Measurements from ENCODE around the gene MAST4. TPM values are rescaled to one million over a fixed set of nuclear protein-coding genes. Genes with fewer than 3 reads are reported as not detected.

The MAST4 gene
- total RNA-seq, 1 experiment from 2014 or later = 6.8 TPM

DNA sequence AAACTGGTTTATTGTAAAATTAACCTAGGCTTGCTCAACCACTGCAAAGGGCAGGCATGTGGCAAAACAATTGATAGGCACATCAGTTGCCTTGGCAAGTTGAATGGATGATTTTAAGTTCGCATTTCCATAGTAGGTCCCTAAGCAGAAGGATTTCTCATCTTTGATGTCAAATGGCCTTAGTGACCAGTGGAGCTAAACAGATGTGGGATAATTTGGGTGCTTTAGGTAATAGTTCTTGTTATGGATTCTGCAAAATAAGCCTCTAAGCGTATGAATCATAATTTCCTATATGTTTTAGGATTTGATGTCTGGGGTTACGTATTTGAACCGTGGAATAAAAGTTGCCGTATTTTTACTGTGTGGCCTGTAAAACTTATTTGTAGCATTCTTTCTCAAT lies 418.0 kb downstream of the MAST4 start:
- DNase-seq (ENCODE audit: low read depth) = no peak

DNA sequence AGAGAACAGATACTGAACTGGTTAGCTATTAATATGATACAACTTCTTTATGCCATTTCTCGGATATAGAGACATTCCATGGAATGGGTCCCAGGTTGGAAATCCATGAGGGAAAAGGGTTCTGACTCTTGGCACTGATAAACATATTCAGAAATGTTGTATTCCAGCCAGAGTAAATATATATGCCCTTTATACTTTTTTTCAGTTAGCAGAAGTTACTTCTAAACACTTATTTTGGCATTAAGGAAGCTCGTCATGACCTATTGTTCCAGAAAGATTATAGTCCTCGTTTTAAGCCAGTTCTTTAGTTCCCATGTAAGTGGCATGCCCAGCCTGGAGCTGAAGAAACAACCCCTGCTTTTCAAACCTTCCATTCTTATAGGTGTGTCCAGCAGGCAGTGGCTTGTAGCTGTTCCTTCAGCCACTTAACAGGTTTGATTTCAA lies 418.8 kb downstream of the MAST4 start:
- peak; percentile 32 for DNase-seq (ENCODE audit: low read depth)

GRCh38 chr5:67015541-67016191 lies 419.5 kb downstream of the MAST4 start:
- peak; percentile 87 for DNase-seq (ENCODE audit: low read depth)

GRCh38 chr5:67019065-67019845 lies 423.1 kb downstream of the MAST4 start:
- DNase-seq (ENCODE audit: low read depth) = no peak

DNA sequence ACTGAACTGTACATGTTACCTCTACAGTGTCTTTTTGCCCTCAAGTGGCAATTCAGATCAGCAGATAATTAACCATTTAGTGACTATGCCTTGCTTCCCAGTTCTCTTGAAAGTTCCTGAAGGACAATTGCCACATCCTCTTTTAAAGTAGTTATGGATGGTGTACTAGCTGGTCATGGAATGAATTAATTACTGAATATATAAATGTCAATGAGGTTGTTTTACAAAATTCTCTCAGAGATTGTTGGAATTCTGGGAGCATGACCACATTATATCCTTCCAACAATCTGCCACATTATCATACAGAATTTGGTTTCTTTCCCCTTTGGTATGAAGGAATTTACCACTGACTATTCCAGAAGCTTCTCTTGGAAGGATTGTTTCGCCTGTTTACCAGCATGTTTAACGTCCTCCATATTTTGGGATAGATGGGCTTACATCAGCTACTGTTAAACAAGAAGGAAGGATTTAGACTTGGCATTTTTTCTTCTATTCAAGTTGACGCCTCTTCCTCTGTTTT lies 424.0 kb downstream of the MAST4 start:
- DNase-seq (ENCODE audit: low read depth) = no peak

DNA sequence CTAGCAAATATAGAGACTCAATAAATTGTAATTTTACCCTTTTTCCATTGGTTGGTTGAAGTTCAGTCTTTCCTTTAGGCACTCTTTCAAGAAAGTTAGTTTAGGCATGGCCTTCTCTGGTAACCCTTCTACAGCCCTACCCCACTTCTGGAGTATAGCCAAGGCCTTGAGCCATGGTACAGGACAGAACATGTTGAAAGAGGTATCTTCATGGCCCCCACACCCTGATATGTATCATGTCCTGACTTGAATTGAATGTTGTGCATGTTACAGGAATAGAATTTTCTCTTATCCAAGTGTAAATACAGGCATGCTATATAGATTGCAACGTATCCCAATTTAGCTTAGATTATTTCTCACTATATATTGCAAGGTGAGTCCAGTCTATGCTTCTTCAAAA lies 424.8 kb downstream of the MAST4 start:
- no peak for DNase-seq (ENCODE audit: low read depth)

GRCh38 chr5:67021521-67021920 lies 425.3 kb downstream of the MAST4 start:
- no peak for DNase-seq (ENCODE audit: low read depth)

DNA sequence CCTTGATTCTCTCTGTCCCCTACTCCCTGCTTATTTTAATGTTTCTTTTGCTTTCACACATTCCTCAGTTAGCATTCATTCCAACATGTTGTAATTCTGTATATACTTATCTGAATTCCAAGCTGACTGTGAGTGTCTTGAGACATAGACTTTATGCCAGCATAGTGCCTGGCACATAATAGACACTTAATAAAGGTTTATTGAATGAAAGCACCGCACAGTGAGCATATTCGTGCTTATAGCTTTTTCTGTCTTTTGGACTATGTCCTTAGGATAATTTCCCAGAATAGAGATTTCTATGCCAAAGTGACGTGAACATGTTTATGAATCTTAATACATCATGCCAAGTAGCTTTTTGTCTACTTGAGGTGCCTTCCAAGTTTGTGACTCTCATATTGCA lies 425.8 kb downstream of the MAST4 start:
- DNase-seq (ENCODE audit: low read depth) = no peak

DNA sequence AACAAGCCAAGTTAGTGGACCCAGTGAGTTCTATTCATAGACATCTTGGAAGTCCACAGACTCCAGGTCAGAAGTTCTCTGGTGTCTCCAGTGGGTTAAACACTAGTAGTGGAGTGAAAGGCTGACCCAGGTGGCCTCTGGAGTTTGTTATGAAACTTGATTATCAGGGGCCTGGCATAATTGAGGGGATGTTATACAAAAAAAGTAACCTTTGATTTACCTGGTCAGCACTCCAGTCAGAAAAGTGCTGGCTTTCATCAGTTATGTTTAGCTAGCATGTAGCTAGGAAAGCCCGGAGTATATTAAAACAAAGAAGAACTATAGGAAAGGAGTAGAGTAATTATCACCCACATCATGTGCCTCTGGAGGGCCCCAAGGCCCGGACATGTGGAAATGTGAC lies 429.3 kb downstream of the MAST4 start:
- no peak for DNase-seq (ENCODE audit: low read depth)

- no peak for DNase-seq (ENCODE audit: low read depth)
These were observed 430.1 kb downstream of the MAST4 start for GRCh38 chr5:67026278-67026677.

DNA sequence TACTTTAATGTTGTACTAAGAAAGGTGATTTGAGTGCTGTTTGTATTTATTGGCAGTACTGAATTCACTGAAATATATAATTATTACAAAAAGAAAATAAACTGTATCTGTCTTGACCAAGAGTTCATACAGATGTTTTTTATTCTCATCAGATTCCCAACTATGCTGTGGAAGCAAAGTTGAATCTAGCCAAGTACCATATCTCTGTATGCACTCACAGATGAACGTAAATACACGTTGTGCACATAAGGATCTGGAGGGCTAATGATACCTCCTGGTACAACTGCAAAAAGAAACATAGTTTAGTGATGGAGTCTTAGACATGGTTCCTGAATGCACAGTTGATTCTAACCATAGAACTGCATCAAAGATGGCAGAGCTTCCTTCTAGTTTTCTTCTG lies 431.0 kb downstream of the MAST4 start:
- DNase-seq (ENCODE audit: low read depth) = no peak

- DNase-seq (ENCODE audit: low read depth) = peak; percentile 57
These were observed 432.2 kb downstream of the MAST4 start for GRCh38 chr5:67028371-67028770.

DNA sequence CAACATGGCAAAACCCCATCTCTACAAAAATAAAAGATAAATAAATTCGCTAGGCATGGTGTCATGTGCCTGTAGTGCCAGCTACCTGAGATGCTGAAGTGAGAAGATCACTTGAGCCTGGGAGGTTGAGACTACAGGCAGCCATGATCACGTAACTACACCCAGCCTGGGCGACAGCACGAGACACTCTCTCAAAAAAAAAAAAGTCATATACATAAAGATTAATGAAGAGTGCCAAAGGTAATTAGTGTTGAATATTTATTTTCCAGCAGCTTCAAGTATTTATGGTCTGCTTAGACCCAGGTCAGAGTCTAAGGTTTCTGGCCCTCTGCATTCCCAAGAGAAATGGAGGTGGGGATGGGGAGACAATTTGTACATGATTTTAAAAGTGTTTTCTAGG lies 432.7 kb downstream of the MAST4 start:
- no peak for DNase-seq (ENCODE audit: low read depth)

DNA sequence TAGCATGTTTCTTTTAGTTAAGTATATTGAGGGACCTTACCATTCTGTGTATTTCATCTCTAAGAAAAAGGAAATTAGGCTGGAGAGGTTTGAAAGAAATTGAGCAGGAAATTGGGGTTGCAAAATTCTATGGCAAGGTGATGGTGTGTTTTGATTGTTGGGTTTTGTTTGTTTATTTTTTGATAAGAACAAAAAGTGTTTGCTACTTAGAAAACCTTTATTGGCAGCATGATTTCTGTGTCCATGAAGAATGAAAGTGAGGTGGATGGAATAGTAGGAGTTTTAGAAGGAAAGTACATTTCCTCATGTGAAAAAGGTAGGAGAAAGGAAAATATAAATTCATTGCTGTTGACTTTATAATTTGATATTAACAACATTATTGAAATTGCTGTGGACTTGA lies 433.3 kb downstream of the MAST4 start:
- DNase-seq (ENCODE audit: low read depth) = no peak

GRCh38 chr5:67030289-67031056 lies 434.3 kb downstream of the MAST4 start:
- peak; percentile 94 for DNase-seq (ENCODE audit: low read depth)

- DNase-seq (ENCODE audit: low read depth) = no peak
These were observed 434.9 kb downstream of the MAST4 start for GRCh38 chr5:67031057-67031443.

DNA sequence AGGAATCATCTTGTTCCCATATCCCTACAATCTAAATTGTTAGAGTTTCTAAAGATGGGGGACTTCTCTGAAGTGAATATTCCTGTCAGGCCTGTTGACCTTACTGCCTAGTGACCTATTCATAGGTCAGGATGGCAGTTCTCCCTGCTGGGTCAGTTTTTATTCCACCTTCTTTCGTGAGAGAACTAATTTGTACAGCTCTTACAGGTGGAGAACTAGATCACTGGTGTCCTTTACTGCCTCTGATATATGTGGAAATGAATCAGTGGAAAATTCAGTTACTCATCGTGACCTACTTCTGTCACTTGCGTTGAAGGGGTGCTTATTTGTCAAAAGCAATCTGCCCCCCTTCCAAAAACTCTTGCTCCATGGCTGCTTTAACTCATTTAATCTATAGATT lies 435.5 kb downstream of the MAST4 start:
- no peak for DNase-seq (ENCODE audit: low read depth)

GRCh38 chr5:67032921-67033664 lies 436.9 kb downstream of the MAST4 start:
- DNase-seq (ENCODE audit: low read depth) = no peak

DNA sequence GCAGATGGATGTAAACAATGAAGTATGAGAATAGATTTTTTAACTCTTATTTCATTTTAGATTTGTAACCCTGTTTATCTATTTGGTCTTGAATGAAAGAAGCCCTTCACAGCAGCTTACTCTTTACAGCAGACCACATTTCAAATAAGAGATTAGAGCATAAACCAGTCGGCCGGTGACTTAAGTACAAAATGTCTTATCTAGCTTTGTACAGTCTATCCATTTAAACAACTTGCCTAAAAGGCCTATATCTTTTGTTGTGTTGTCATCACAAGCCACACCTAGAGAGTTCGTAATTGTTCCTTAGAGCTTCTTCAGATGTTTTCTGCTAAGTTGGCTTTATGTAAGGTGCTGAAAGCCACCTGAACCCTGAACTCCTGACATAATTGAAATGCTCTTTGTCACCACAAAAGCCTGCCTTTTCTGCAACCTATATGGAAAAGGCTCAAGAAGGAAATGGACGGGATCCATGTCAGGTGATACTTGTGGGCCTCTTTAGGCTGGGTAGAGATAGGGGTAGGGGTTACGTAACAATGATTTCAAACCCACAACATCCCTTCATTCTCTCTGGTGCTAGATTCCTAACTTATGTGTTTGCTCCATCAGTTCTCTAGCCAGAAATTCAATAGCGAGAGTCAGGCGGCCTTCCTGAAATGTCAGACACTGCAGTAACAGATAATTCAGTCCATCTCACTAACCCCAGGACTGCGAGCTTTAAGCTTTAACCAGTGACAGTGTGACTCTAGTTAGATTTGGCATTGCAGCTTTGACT lies 437.9 kb downstream of the MAST4 start:
- DNase-seq (ENCODE audit: low read depth) = no peak

GRCh38 chr5:67035098-67035740 lies 439.0 kb downstream of the MAST4 start:
- DNase-seq (ENCODE audit: low read depth) = no peak
